Measurements from ENCODE around the gene PHLPP1. TPM values are rescaled to one million over a fixed set of nuclear protein-coding genes. Genes with fewer than 3 reads are reported as not detected.

The PHLPP1 gene
- total RNA-seq, 2 experiments from 2014 or later = 6.8 to 7.1 TPM

GRCh38 chr18:62809900-62810299 is 94.6 kb downstream of the PHLPP1 start:
- no peak overlapping the region for H3K27ac Mint-ChIP-seq
- ATAC-seq (ENCODE audit: poor library complexity) (no peak), DNase-seq (no peak)
- peaks cover 14% of the 10 kb centered on the region for H3K4me1 Mint-ChIP-seq (ENCODE audit: low read depth)
- intact Hi-C loops (cut with DNase I, micrococcal nuclease) = loop anchor here in 1 of 2 experiments (10.0 kb wide), 1 partner anchor 55 kb away; no protein-coding TSS in a partner anchor
- H3K27me3 Mint-ChIP-seq = no peaks in the 10 kb centered on the region
- no peak overlapping the region for H3K27ac ChIP-seq (ENCODE audit: low read depth in 1 of 2, low read length in 2 of 2)
- no peaks in the 10 kb centered on the region for H3K9me3 Mint-ChIP-seq
- no peaks in the 10 kb centered on the region for H3K4me1 ChIP-seq (ENCODE audit: insufficient read depth, low read length)
- H3K27me3 ChIP-seq (ENCODE audit: control insufficient read depth in 1 of 2, insufficient read depth in 2 of 2, low read length in 2 of 2) = no peaks in the 10 kb centered on the region
- POLR2A ChIA-PET = no interaction called here
- CTCF ChIA-PET = no interaction called here
- H3K9me3 ChIP-seq (ENCODE audit: control insufficient read depth in 1 of 2, insufficient read depth in 1 of 2, low read length in 2 of 2) = no peaks in the 10 kb centered on the region
- no peak overlapping the region for H3K4me3 ChIP-seq (ENCODE audit: low read length)
- no peak for TF ChIP-seq CTCF (IDR thresholded peaks at IDR 0.05)
- no peaks in the 10 kb centered on the region for H3K36me3 ChIP-seq (ENCODE audit: insufficient read depth, low read length)
- H3K36me3 Mint-ChIP-seq (ENCODE audit: low read depth) = no peaks in the 10 kb centered on the region
- no peak overlapping the region for H3K4me3 Mint-ChIP-seq

- DNase-seq = no peak
- Mint-ChIP-seq H3K27me3 (no peaks in the 10 kb centered on the region), H3K4me1 (ENCODE audit: low read depth) (peaks cover 14% of the 10 kb centered on the region), H3K27ac (no peak overlapping the region), H3K4me3 (no peak overlapping the region), H3K36me3 (ENCODE audit: low read depth) (no peaks in the 10 kb centered on the region), H3K9me3 (no peaks in the 10 kb centered on the region)
- intact Hi-C loops (cut with DNase I, micrococcal nuclease) = no loop called here
- ChIA-PET CTCF (interaction anchor here (1.2 kb wide), 1 partner anchor 13 kb away, joined by 3 read pairs; no protein-coding TSS in a partner anchor), POLR2A (no interaction called here)
- H3K4me1 ChIP-seq (ENCODE audit: insufficient read depth, low read length) = no peaks in the 10 kb centered on the region
- no peak overlapping the region for H3K4me3 ChIP-seq (ENCODE audit: low read length)
- no peak for TF ChIP-seq CTCF (IDR thresholded peaks at IDR 0.05)
- H3K36me3 ChIP-seq (ENCODE audit: insufficient read depth, low read length) = no peaks in the 10 kb centered on the region
- H3K27ac ChIP-seq (ENCODE audit: low read depth in 1 of 2, low read length in 2 of 2) = no peak overlapping the region
- H3K27me3 ChIP-seq (ENCODE audit: control insufficient read depth in 1 of 2, insufficient read depth in 2 of 2, low read length in 2 of 2) = no peaks in the 10 kb centered on the region
- ATAC-seq (ENCODE audit: poor library complexity) = no peak
- H3K9me3 ChIP-seq (ENCODE audit: control insufficient read depth in 1 of 2, insufficient read depth in 1 of 2, low read length in 2 of 2) = no peaks in the 10 kb centered on the region
Observed at GRCh38 chr18:62810682-62811081, 95.3 kb downstream of the PHLPP1 start.

- Histone ChIP-seq H3K9me3 (ENCODE audit: control insufficient read depth in 1 of 2, insufficient read depth in 1 of 2, low read length in 2 of 2) (no peaks in the 10 kb centered on the region), H3K4me1 (ENCODE audit: insufficient read depth, low read length) (no peaks in the 10 kb centered on the region), H3K27ac (ENCODE audit: low read depth in 1 of 2, low read length in 2 of 2) (no peak overlapping the region), H3K36me3 (ENCODE audit: insufficient read depth, low read length) (no peaks in the 10 kb centered on the region), H3K27me3 (ENCODE audit: control insufficient read depth in 1 of 2, insufficient read depth in 2 of 2, low read length in 2 of 2) (no peaks in the 10 kb centered on the region), H3K4me3 (ENCODE audit: low read length) (no peak overlapping the region)
- no peaks in the 10 kb centered on the region for H3K9me3 Mint-ChIP-seq
- peaks cover 14% of the 10 kb centered on the region for H3K4me1 Mint-ChIP-seq (ENCODE audit: low read depth)
- DNase-seq (no peak), ATAC-seq (ENCODE audit: poor library complexity) (no peak)
- intact Hi-C loops (cut with DNase I, micrococcal nuclease) = no loop called here
- no peak overlapping the region for H3K4me3 Mint-ChIP-seq
- ChIA-PET POLR2A (no interaction called here), CTCF (interaction anchor here (1.2 kb wide), 1 partner anchor 14 kb away, joined by 3 read pairs; no protein-coding TSS in a partner anchor)
- no peak for TF ChIP-seq CTCF (IDR thresholded peaks at IDR 0.05)
- no peak overlapping the region for H3K27ac Mint-ChIP-seq
- no peaks in the 10 kb centered on the region for H3K36me3 Mint-ChIP-seq (ENCODE audit: low read depth)
- H3K27me3 Mint-ChIP-seq = no peaks in the 10 kb centered on the region
Observed at GRCh38 chr18:62811674-62812073, 96.3 kb downstream of the PHLPP1 start.
